Fibroblast of the aortic adventitia (primary cell): Measurements from ENCODE around the gene CHST6. TPM values are rescaled to one million over a fixed set of nuclear protein-coding genes. Genes with fewer than 3 reads are reported as not detected.

ENCODE experiments used
- DNase-seq: peaks from one replicate; pipeline ENCODE4 v3.0.0-alpha.2; 2010; ENCODE audit warnings: low read depth
- H3K4me3 ChIP-seq: 2 replicates; pipeline ENCODE4 v1.5.1; 2011; ENCODE audit warnings: low read depth, mild to moderate bottlenecking, control low read depth, low read length, moderate library complexity
- CTCF ChIP-seq: IDR thresholded peaks from 2 replicates; pipeline ENCODE4 v1.5.1; 2011; ENCODE audit warnings: mild to moderate bottlenecking, low read length, control low read depth, inconsistent platforms; ENCODE audit not compliant: insufficient read depth
- total RNA-seq: library from RNA; depleted of rRNA; stranded (reverse); fragments of >200 nt; gene quantifications from 2 replicates; pipeline ENCODE4 v1.2.3, GENCODE V29; 2012; ENCODE audit warnings: low replicate concordance

CHST6 gene
- total RNA-seq, 1 donor: 0.27 TPM

DNA sequence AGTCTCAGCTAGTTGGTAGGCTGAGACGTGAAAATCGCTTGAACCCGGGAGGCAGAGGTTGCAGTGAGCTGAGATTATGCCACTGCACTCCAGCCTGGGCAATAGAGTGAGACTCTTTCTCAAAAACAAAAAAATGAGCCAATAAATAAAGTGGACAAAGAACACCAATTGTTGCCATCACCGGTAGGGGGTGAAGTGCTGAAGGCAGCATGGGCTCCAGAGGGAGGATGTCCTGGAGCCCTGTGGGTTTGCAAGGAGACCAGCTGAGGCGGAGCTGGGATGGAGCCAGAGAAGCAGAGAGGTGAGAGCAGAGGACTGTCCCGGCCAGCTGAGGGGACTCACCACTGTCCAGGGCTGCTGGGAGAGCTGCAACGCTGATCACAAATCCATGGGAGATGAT is 13.8 kb downstream of the CHST6 start:
- H3K4me3 ChIP-seq: no peak overlapping the region
- no peak for TF ChIP-seq CTCF
- DNase-seq: no peak

- TF ChIP-seq CTCF: no peak
- no peak overlapping the region for H3K4me3 ChIP-seq
- DNase-seq: no peak
Measured at GRCh38 chr16:75479421-75479990, 15.7 kb downstream of the CHST6 start.

DNA sequence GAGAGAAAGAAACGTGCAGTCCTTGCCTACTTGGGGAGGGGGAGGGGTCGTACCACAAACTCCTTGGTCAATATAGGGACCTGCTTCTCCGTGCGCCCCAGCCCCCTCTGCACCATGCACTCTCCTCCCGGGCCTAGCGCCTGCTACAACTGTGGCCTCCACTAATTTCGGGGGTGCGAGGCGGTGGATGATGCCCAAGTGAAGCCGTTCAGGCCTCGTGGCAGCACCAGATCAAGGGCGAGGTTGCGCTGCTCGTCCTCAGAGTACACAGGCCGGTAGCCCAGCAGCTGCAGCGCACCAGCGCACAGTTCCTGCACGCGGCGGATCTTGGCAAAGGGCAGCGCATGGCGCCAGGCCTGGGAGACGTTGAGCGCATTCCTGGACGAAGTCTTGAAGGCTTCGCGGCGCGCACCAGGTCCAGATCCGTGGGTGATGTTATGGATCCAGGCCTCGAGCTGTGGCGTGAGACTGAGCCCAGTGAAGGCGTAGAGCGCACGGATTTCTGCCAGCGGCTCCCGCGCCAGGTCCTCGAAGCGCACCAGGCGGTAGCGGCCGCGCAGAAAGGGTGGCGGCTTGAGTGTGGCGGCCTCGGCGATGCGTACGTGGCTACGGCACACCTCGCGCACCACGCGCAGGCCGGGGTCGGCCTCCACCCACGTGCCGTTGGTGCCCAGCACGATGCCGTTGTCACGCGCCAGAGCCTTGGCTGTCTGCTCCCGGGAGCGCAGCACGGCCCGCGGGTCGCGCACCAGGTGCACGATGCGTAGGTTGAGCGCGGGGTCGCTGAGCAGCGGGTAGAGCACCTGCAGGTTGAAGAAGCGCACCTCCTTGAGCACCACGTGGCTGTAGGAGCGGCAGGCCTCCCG is 16.5 kb downstream of the CHST6 start:
- no peak for TF ChIP-seq CTCF
- DNase-seq: no peak

GRCh38 chr16:75477680-75478473 is 17.4 kb downstream of the CHST6 start:
- DNase-seq: no peak
- no peak for TF ChIP-seq CTCF
- no peak overlapping the region for H3K4me3 ChIP-seq

More for the DNA sequence above, 16.5 kb downstream of the CHST6 start:
- no peak overlapping the region for H3K4me3 ChIP-seq

DNA sequence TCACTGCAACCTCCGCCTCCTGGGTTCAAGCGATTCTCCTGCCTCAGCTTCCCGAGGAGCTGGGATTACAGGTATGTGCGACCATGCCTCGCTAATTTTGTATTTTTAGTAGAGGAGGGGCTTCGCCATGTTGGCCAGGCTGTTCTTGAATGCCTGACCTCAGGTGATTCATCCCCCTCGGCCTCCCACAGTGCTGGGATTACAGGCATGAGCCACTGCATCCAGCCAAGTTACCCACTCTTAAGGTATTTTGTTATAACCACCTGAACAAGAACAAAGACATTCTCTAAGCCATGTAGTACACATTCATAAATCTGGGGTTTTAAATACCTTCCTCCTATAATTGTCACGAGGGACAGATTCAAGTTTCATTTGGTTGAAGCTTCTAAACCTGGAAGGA is 18.4 kb downstream of the CHST6 start:
- DNase-seq: no peak
- H3K4me3 ChIP-seq: no peak overlapping the region
- TF ChIP-seq CTCF: no peak

DNA sequence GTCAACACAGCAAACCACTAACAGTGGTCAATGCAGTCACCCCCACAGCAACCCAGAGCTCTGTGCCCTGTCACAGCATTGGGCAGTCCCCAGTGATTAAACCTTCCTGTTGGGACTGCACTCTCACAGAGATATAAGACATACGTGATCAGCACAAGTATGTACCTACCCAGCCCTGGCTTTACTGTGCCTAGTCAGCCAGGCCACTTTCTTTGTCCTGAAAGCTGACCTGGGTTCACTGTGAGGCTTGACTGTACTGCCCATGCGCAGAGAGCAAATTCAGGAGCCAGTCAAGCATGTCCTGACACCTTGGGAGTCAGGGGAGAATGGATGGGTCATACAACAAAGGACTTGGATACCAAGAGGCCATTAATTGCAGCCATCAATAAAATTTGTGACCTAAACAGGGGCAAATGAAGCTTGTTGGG is 19.8 kb downstream of the CHST6 start:
- no peak for TF ChIP-seq CTCF
- H3K4me3 ChIP-seq: no peak overlapping the region
- no peak for DNase-seq
